ENCODE data around the gene PLEKHN1. TPM values are rescaled to one million over a fixed set of nuclear protein-coding genes. Genes with fewer than 3 reads are reported as not detected.
"Not testable (repeated sequence)": the region's sequence is repeated elsewhere in the genome, so short reads cannot be mapped to it uniquely, and the experiment has no call there.

The PLEKHN1 gene
- total and polyA plus RNA-seq, 2 donors (not counting 3 experiments of a cell fraction or from before 2014, with no cell fraction given), result 0.29 to 0.88 TPM

- no peaks in the 10 kb centered on the region for H3K9me1 ChIP-seq (replicated peaks; ENCODE audit: control insufficient read depth, extremely low read depth, insufficient read depth, low read length)
- no peak overlapping the region for H3K9ac ChIP-seq (replicated peaks; ENCODE audit: extremely low read depth, insufficient read depth, low read length)
- no peak overlapping the region for H3K4me2 ChIP-seq (ENCODE audit: insufficient read depth, low read length)
- ChIA-PET CTCF (interaction anchor here (0.7 to 1.5 kb wide), 6 partner anchors 9 to 316 kb away, joined by 3 to 5 read pairs (median 4); partner anchors contain the start of gene PLEKHN1), POLR2A (no interaction called here)
- no peaks in the 10 kb centered on the region for H4K20me1 ChIP-seq (replicated peaks; ENCODE audit: control insufficient read depth, extremely low read depth, insufficient read depth, low read length)
- no peak overlapping the region for H3K4me3 ChIP-seq (replicated peaks in 1 of 3; ENCODE audit: insufficient read depth in 1 of 3, low read depth in 1 of 3, low read length in 3 of 3)
- H3K4me1 ChIP-seq (ENCODE audit: control insufficient read depth, extremely low read depth, insufficient read depth, low read length), result no peaks in the 10 kb centered on the region
- no peak overlapping the region for H3K27ac ChIP-seq (ENCODE audit: insufficient read depth, low read depth, low read length)
- FAIRE-seq (no peak), DNase-seq (ENCODE audit: low read depth, low spot score) (no peak)
- no peaks in the 10 kb centered on the region for H3K79me2 ChIP-seq (ENCODE audit: control insufficient read depth, insufficient read depth, low read length)
- no peak overlapping the region for H2AFZ ChIP-seq (ENCODE audit: low read depth, low read length)
- BruUV-seq (replicated peaks), result no TSS peak
- dilution Hi-C loops (cut with MboI; ENCODE audit: extremely low pct_ligation_motif_present, low sequenced_read_pairs), result no loop called here
- peak; percentile 17 to 54 for TF ChIP-seq CTCF (IDR thresholded peaks at IDR 0.05; ENCODE audit: extremely low read depth in 1 of 2, insufficient read depth in 1 of 2, low read depth in 1 of 2, low read length in 2 of 2)
- no peak for TF ChIP-seq JUN (IDR thresholded peaks at IDR 0.05; ENCODE audit: borderline replicate concordance, insufficient read depth, insufficient read length, low read depth)
- no peaks in the 10 kb centered on the region for H3K9me3 ChIP-seq (replicated peaks; ENCODE audit: control insufficient read depth, insufficient read depth, low read length)
- intact Hi-C loops (cut with micrococcal nuclease), result loop anchor here (1.0 kb wide), 1 partner anchor 72 kb away; no protein-coding TSS in a partner anchor
- no peaks in the 10 kb centered on the region for H3K36me3 ChIP-seq (ENCODE audit: control insufficient read depth in 2 of 2, extremely low read depth in 1 of 2, insufficient read depth in 2 of 2, low read length in 2 of 2)
- no peaks in the 10 kb centered on the region for H3K27me3 ChIP-seq (ENCODE audit: control insufficient read depth in 2 of 2, insufficient read depth in 2 of 2, low read length in 2 of 2)
Measured at GRCh38 chr1:975896-976683, 9.8 kb downstream of the PLEKHN1 start.

DNA sequence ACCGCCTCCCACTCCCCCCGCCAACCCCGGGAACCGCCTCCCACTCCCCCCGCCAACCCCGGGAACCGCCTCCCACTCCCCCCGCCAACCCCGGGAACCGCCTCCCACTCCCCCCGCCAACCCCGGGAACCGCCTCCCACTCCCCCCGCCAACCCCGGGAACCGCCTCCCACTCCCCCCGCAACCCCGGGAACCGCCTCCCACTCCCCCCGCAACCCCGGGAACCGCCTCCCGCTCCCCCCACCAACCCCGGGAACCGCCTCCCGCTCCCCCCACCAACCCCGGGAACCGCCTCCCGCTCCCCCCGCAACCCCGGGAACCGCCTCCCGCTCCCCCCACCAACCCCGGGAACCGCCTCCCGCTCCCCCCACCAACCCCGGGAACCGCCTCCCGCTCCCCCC, 10.5 kb downstream of the PLEKHN1 start:
- H3K9me3 ChIP-seq (replicated peaks; ENCODE audit: control insufficient read depth, insufficient read depth, low read length); DNase-seq (ENCODE audit: low read depth, low spot score); H4K20me1 ChIP-seq (replicated peaks; ENCODE audit: control insufficient read depth, extremely low read depth, insufficient read depth, low read length); H3K9ac ChIP-seq (replicated peaks; ENCODE audit: extremely low read depth, insufficient read depth, low read length); BruUV-seq (replicated peaks); dilution Hi-C loops (cut with MboI; ENCODE audit: extremely low pct_ligation_motif_present, low sequenced_read_pairs); H3K27me3 ChIP-seq (ENCODE audit: control insufficient read depth in 2 of 2, insufficient read depth in 2 of 2, low read length in 2 of 2); FAIRE-seq; H3K4me2 ChIP-seq (ENCODE audit: insufficient read depth, low read length); H3K79me2 ChIP-seq (ENCODE audit: control insufficient read depth, insufficient read depth, low read length); H3K9me1 ChIP-seq (replicated peaks; ENCODE audit: control insufficient read depth, extremely low read depth, insufficient read depth, low read length); H3K4me1 ChIP-seq (ENCODE audit: control insufficient read depth, extremely low read depth, insufficient read depth, low read length); H3K4me3 ChIP-seq (replicated peaks in 1 of 3; ENCODE audit: insufficient read depth in 1 of 3, low read depth in 1 of 3, low read length in 3 of 3); H3K27ac ChIP-seq (ENCODE audit: insufficient read depth, low read depth, low read length); H2AFZ ChIP-seq (ENCODE audit: low read depth, low read length); POLR2A ChIA-PET; H3K36me3 ChIP-seq (ENCODE audit: control insufficient read depth in 2 of 2, extremely low read depth in 1 of 2, insufficient read depth in 2 of 2, low read length in 2 of 2): not testable (repeated sequence)
- intact Hi-C loops (cut with micrococcal nuclease), result loop anchor here (1.0 kb wide), 1 partner anchor 72 kb away; no protein-coding TSS in a partner anchor
- CTCF ChIA-PET, result interaction anchor here (1.0 to 1.5 kb wide), 3 partner anchors 10 to 315 kb away, joined by 4 to 5 read pairs (median 4); partner anchors contain the start of gene PLEKHN1

All from endothelial cell of umbilical vein (primary cell).